Measurements from ENCODE around the gene SEMA3B.

SEMA3B gene

DNA sequence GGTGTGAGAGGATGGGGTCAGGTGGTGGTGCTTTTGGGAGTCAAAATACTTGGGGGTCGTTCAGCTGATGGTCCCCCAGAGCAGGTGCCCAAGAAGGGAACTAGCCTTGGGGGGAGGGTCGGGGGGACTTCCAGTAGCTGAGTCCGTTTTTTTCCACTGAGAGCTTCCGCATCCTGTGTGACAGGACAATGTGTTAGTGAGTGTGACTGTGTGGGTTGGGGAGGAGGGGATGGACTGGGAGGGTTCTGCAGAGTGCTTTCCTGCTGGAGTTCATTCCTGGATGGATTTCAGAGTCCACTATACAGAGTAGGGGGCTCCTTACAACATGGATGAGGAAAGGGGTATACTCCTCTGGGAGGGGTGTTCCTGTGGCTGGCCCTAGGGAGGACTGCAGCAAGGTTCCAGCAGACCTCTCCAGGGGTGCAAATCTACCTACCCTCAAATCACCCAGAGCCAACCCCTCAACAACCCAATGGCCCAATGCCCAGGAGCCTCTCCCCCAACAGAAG, 54.2 kb downstream of the SEMA3B start:
- no peak for TF ChIP-seq CTCF (IDR thresholded peaks at IDR 0.05; ENCODE audit: low read depth, low read length, missing control alignments)
- Histone ChIP-seq H3K27me3 (replicated peaks) (no peaks in the 10 kb centered on the region), H3K27ac (no peak overlapping the region), H3K36me3 (replicated peaks) (peaks cover 10% of the 10 kb centered on the region), H3K4me3 (ENCODE audit: low read depth, low read length) (no peak overlapping the region)
- no peak for DNase-seq
- in situ Hi-C loops (cut with HindIII; ENCODE audit: low pct_ligation_motif_present, low sequenced_read_pairs): no loop called here

DNA sequence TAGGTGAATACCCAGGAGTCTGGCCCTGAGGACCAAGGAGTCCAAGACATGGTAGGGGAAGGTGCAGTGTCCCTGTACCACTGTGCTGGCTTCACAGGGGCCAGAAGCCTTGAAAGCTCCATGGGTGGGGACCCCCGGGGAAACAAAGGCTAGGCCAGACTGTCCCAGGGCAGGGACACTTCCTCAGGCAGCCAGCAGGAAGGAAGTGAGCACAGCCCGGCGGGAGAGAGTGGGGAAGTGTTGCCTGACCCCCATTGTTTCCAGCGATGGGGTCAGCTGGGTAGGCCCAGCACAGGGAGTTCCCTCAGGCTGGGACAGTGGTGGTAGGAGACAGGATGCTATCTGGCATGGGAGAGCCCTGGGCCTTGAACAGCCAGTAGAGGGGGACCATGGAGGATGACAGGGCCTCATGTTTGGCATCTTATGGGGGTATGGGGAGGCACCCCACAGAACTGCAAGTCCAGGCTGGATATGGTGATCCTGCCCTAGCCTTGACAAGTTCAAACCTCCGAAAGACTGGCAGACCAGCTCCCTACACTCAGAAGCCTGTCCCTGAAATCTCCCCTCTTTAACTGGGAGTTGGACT, 54.8 kb downstream of the SEMA3B start:
- H3K27ac ChIP-seq: no peak overlapping the region
- H3K36me3 ChIP-seq (replicated peaks): peaks cover 8% of the 10 kb centered on the region
- H3K27me3 ChIP-seq (replicated peaks): no peaks in the 10 kb centered on the region
- no peak overlapping the region for H3K4me3 ChIP-seq (ENCODE audit: low read depth, low read length)
- DNase-seq: no peak
- in situ Hi-C loops (cut with HindIII; ENCODE audit: low pct_ligation_motif_present, low sequenced_read_pairs): no loop called here
- peak; percentile 8 for TF ChIP-seq CTCF (IDR thresholded peaks at IDR 0.05; ENCODE audit: low read depth, low read length, missing control alignments)

GRCh38 chr3:50324351-50325112, 55.6 kb downstream of the SEMA3B start:
- H3K36me3 ChIP-seq (replicated peaks): peaks cover 10% of the 10 kb centered on the region
- TF ChIP-seq CTCF (IDR thresholded peaks at IDR 0.05; ENCODE audit: low read depth, low read length, missing control alignments): peak; percentile 97
- no peak overlapping the region for H3K4me3 ChIP-seq (ENCODE audit: low read depth, low read length)
- in situ Hi-C loops (cut with HindIII; ENCODE audit: low pct_ligation_motif_present, low sequenced_read_pairs): no loop called here
- DNase-seq: peak; percentile 72
- H3K27ac ChIP-seq: no peak overlapping the region
- no peaks in the 10 kb centered on the region for H3K27me3 ChIP-seq (replicated peaks)

DNA sequence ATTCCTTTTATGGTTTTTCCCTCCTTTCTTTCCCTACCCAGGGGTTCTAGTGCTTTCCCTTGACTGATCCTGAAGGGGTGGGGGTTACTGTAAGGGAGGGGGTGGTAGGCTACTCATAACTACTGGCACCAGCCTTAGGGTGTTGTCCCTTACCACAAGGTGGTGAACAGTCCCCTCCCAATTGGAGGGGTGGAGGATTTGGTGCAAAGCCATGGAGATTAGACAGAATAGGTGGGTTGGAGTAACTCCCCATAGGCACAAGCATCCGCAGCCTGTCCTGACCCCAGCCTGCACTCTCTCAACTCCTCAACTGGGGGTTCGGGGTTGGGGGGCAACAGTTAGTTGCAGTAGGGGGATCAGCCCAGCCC, 56.1 kb downstream of the SEMA3B start:
- Histone ChIP-seq H3K4me3 (ENCODE audit: low read depth, low read length) (no peak overlapping the region), H3K27me3 (replicated peaks) (no peaks in the 10 kb centered on the region), H3K36me3 (replicated peaks) (peaks cover 12% of the 10 kb centered on the region), H3K27ac (no peak overlapping the region)
- no peak for DNase-seq
- no peak for TF ChIP-seq CTCF (IDR thresholded peaks at IDR 0.05; ENCODE audit: low read depth, low read length, missing control alignments)
- in situ Hi-C loops (cut with HindIII; ENCODE audit: low pct_ligation_motif_present, low sequenced_read_pairs): no loop called here

DNA sequence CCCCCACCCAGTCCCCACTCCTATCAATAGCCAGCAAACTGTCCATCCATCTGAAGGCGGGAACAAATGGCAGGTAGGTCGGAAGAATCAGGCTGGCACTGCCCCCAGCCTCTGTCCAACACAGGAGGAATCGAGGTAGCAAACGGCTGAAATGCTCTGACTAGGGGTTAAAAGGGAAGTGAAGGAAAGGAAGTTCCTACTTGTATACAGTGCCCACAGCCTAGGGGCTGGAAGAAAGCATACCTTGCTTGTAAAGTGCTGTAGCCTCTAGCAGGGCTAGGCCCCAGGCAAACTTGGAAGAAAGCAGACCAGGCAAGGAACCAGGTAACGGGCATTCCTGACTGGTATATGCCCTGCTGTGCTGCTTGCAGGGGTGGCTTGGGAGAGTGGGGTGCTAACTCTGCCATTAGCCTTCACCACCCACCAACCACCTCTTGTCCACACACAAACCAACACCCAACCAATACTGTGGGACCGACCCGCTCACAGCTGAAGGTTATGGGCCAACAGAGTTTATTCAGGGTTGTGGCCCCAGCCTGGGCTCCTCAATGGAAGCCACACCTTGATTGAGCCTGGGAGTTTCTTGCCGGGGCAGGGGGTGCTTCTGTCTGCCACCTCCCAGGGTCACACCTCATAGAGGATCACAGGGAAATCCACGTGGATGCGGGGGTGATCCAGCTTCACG, 56.7 kb downstream of the SEMA3B start:
- Histone ChIP-seq H3K4me3 (ENCODE audit: low read depth, low read length) (no peak overlapping the region), H3K27ac (no peak overlapping the region), H3K27me3 (replicated peaks) (no peaks in the 10 kb centered on the region), H3K36me3 (replicated peaks) (peaks cover 17% of the 10 kb centered on the region)
- in situ Hi-C loops (cut with HindIII; ENCODE audit: low pct_ligation_motif_present, low sequenced_read_pairs): no loop called here
- no peak for TF ChIP-seq CTCF (IDR thresholded peaks at IDR 0.05; ENCODE audit: low read depth, low read length, missing control alignments)
- no peak for DNase-seq

Data from brain microvascular endothelial cell (primary cell).